Neuronal stem cell (in vitro differentiated cells): Measurements from ENCODE around the gene TEKT1.
"Not testable (repeated sequence)": the region's sequence is repeated elsewhere in the genome, so short reads cannot be mapped to it uniquely, and the experiment has no call there.

ENCODE experiments used
- DNase-seq: peaks from one replicate; pipeline ENCODE4 v3.0.0-alpha.2; 2013; ENCODE audit warnings: low spot score
- H2AFZ ChIP-seq: one replicate; pipeline ENCODE4 v1.6.1; 2013; ENCODE audit warnings: mild to moderate bottlenecking, low read length, inconsistent platforms
- H2AK5ac ChIP-seq: 2 replicates; pipeline ENCODE4 v1.6.1; 2013; ENCODE audit warnings: low read depth, mild to moderate bottlenecking, inconsistent platforms, low read length, moderate library complexity, mixed read lengths
- H2BK120ac ChIP-seq: 2 replicates; pipeline ENCODE4 v1.6.1; 2013; ENCODE audit warnings: low read depth, mild to moderate bottlenecking, inconsistent platforms, low read length, moderate library complexity, mixed read lengths
- H2BK12ac ChIP-seq: one replicate; pipeline ENCODE4 v1.6.1; 2013; ENCODE audit warnings: low read length, inconsistent platforms
- H2BK15ac ChIP-seq: 2 replicates; pipeline ENCODE4 v1.6.1; 2013; ENCODE audit warnings: mild to moderate bottlenecking, low read length, inconsistent platforms, mixed read lengths
- H2BK5ac ChIP-seq: one replicate; pipeline ENCODE4 v1.6.1; 2013; ENCODE audit warnings: inconsistent platforms, mild to moderate bottlenecking, low read length, moderate library complexity
- H3K14ac ChIP-seq: one replicate; pipeline ENCODE4 v1.6.1; 2013; ENCODE audit warnings: low read length, inconsistent platforms
- H3K18ac ChIP-seq: 2 replicates; pipeline ENCODE4 v1.6.1; 2013; ENCODE audit warnings: low read length, inconsistent platforms
- H3K23ac ChIP-seq: 2 replicates; pipeline ENCODE4 v1.6.1; 2013; ENCODE audit warnings: low read depth, mild to moderate bottlenecking, mixed read lengths, low read length, inconsistent platforms; ENCODE audit not compliant: poor library complexity
- H3K27ac ChIP-seq: replicated peaks from 3 replicates; pipeline ENCODE4 v1.5.1; 2013; ENCODE audit warnings: low read length, inconsistent platforms
- H3K27me3 ChIP-seq, 3 experiments: 2 replicates each; pipeline ENCODE4 v1.6.1; 2013; ENCODE audit warnings: low read length in 3 of 3, mild to moderate bottlenecking in 2 of 3, inconsistent platforms in 1 of 3, low read depth in 1 of 3, mixed read lengths in 1 of 3, moderate library complexity in 1 of 3; ENCODE audit not compliant: control insufficient read depth in 3 of 3, insufficient read depth in 3 of 3
- H3K36me3 ChIP-seq, 2 donors: replicated peaks in 1 of 2; 2 replicates each; pipeline ENCODE4 v1.6.1; 2013; ENCODE audit warnings: low read length in 2 of 2; ENCODE audit not compliant: control insufficient read depth in 2 of 2, insufficient read depth in 2 of 2
- H3K4ac ChIP-seq: 2 replicates; pipeline ENCODE4 v1.6.1; 2013; ENCODE audit warnings: inconsistent platforms, mild to moderate bottlenecking, low read length, moderate library complexity
- H3K4me1 ChIP-seq, 2 donors: 1 replicate in 1 of 2; 2 replicates in 1 of 2; pipeline ENCODE4 v1.6.1; 2013; ENCODE audit warnings: low read length in 2 of 2, low read depth in 1 of 2; ENCODE audit not compliant: control insufficient read depth in 2 of 2, insufficient read depth in 1 of 2
- H3K4me2 ChIP-seq: one replicate; pipeline ENCODE4 v1.6.1; 2013; ENCODE audit warnings: mild to moderate bottlenecking, low read length, inconsistent platforms; ENCODE audit not compliant: insufficient read depth, poor library complexity, severe bottlenecking
- H3K4me3 ChIP-seq, 2 donors: 2 replicates each; pipeline ENCODE4 v1.5.1; 2013; ENCODE audit warnings: low read length in 2 of 2, mild to moderate bottlenecking in 2 of 2, inconsistent platforms in 1 of 2, moderate library complexity in 1 of 2
- H3K79me1 ChIP-seq: one replicate; pipeline ENCODE4 v1.6.1; 2013; ENCODE audit warnings: low read depth, mild to moderate bottlenecking, inconsistent platforms, low read length, moderate library complexity
- H3K9ac ChIP-seq: one replicate; pipeline ENCODE4 v1.6.1; 2013; ENCODE audit warnings: mild to moderate bottlenecking, low read depth, low read length, inconsistent platforms; ENCODE audit not compliant: poor library complexity
- H3K9me3 ChIP-seq, 2 donors: replicated peaks in 1 of 2; 2 replicates each; pipeline versions ENCODE3 to v1.6.1; 2013; ENCODE audit warnings: low read length in 2 of 2, mild to moderate bottlenecking in 2 of 2, inconsistent platforms in 1 of 2, low read depth in 1 of 2, mixed read lengths in 1 of 2, moderate library complexity in 1 of 2; ENCODE audit not compliant: control insufficient read depth in 2 of 2, insufficient read depth in 1 of 2
- H4K8ac ChIP-seq: one replicate; pipeline ENCODE4 v1.6.1; 2013; ENCODE audit warnings: low read depth, mild to moderate bottlenecking, inconsistent platforms, low read length, moderate library complexity
- H4K91ac ChIP-seq: one replicate; pipeline ENCODE4 v1.6.1; 2013; ENCODE audit warnings: low read length, low read depth, mild to moderate bottlenecking, inconsistent platforms; ENCODE audit not compliant: poor library complexity
- WGBS, 2 donors: extraction: QIAGEN DNeasy Blood & Tissue Kit; methylation state at CpG; one replicate each; pipeline ENCODE4 v1.1.7; 2013; ENCODE audit warnings: missing lambda C conversion rate in 2 of 2, mixed read lengths in 1 of 2; ENCODE audit not compliant: insufficient read length in 2 of 2, insufficient replicate concordance in 1 of 2; ENCODE audit errors: extremely low coverage in 2 of 2; 5-methylcytosine and 5-hydroxymethylcytosine counted together

TEKT1 gene

DNA sequence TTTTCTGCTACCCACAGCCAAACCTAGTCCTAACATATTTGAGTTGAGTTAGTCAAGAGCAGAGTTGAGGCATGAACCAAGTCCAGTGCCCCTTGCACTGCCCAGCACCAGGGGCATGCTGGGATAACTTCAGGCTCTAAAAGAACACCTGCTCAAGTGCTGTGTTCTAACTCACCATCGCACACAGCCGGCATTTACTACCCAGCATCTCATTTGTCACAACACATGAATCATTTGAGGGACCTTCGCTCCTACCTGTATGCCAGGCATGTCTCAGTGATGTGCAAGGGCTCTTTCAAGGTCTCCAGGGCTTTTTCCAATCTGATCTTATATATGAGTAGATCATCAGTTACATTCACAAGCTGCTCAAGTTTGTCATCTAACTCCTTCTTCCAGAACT is 12.6 kb downstream of the TEKT1 start:
- no peak overlapping the region for H2BK15ac ChIP-seq
- no peak overlapping the region for H3K14ac ChIP-seq
- H3K27ac ChIP-seq, result no peak overlapping the region
- no peak overlapping the region for H3K4ac ChIP-seq
- H3K18ac ChIP-seq, result no peak overlapping the region
- H4K8ac ChIP-seq, result no peak overlapping the region
- H2BK12ac ChIP-seq, result no peak overlapping the region
- no peak overlapping the region for H2AK5ac ChIP-seq
- H3K23ac ChIP-seq, result no peak overlapping the region
- H2AFZ ChIP-seq, result no peak overlapping the region
- peak overlapping the region in 1 of 2 donors; percentile 54 for H3K4me3 ChIP-seq
- no peak overlapping the region for H2BK5ac ChIP-seq
- H3K79me1 ChIP-seq, result no peaks in the 10 kb centered on the region
- peaks cover 0 to 4% of the 10 kb centered on the region in 2 donors for H3K9me3 ChIP-seq
- H3K9ac ChIP-seq, result no peak overlapping the region
- H3K27me3 ChIP-seq, result no peaks in the 10 kb centered on the region
- no peak overlapping the region for H3K4me2 ChIP-seq
- H2BK120ac ChIP-seq, result no peak overlapping the region
- DNase-seq, result no peak
- no CpG with 5 or more reads among the region's 3 CpGs for WGBS, 2 donors
- peaks cover 0 to 10% of the 10 kb centered on the region in 2 donors for H3K4me1 ChIP-seq
- no peak overlapping the region for H4K91ac ChIP-seq
- H3K36me3 ChIP-seq, result no peaks in the 10 kb centered on the region

DNA sequence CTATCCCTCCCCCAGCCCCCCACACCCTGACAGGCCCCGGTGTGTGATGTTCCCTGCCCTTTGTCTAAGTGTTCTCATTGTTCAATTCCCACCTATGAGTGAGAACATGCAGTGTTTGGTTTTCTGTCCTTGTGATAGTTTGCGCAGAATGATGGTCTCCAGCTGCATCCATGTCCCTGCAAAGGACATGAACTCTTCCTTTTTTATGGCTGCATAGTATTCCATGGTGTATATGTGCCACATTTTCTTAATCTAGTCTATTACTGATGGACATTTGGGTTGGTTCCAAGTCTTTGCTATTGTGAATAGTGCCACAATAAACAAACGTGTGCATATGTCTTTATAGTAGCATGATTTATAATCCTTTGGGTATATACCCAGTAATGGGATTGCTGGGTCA is 15.2 kb downstream of the TEKT1 start:
- H2BK15ac ChIP-seq, H3K4ac ChIP-seq, H2AK5ac ChIP-seq, H2BK120ac ChIP-seq, H3K79me1 ChIP-seq, H3K4me1 ChIP-seq, H3K4me3 ChIP-seq, H3K27ac ChIP-seq, H3K14ac ChIP-seq, H3K4me2 ChIP-seq, H4K8ac ChIP-seq, H3K9me3 ChIP-seq, H2BK12ac ChIP-seq, H3K27me3 ChIP-seq, H2AFZ ChIP-seq, H3K9ac ChIP-seq, H3K36me3 ChIP-seq, H3K18ac ChIP-seq, H2BK5ac ChIP-seq, H3K23ac ChIP-seq, DNase-seq, H4K91ac ChIP-seq: not testable (repeated sequence)
- WGBS, 2 donors, result no CpG with 5 or more reads among the region's 3 CpGs

DNA sequence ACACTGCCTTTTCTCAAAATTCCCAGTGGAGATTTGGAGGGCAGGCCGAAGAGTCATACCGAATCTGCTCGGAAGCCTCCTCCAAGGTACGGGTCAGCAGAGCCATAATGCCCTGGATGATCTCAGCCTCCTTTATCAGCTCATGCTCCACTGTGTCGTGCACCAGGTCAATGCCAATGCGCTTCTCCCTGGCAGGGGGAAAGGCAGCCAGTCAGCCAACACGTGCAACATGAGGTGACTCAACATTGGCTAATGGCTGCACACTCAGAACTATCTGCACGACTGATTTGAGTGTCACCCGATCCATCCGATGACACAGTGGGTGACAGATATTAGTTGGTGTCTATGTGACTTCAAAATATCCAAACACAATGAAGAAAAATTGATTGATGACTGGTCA is 15.8 kb downstream of the TEKT1 start:
- no CpG with 5 or more reads among the region's 10 CpGs for WGBS, 2 donors
- H3K27ac ChIP-seq, result no peak overlapping the region
- H3K79me1 ChIP-seq, result no peaks in the 10 kb centered on the region
- no peak overlapping the region for H3K4me2 ChIP-seq
- H3K4me3 ChIP-seq, result peak overlapping the region in 1 of 2 donors; percentile 40
- no peaks in the 10 kb centered on the region for H3K27me3 ChIP-seq
- H2BK12ac ChIP-seq, result no peak overlapping the region
- no peak overlapping the region for H4K8ac ChIP-seq
- H2AK5ac ChIP-seq, result no peak overlapping the region
- no peak overlapping the region for H2BK15ac ChIP-seq
- no peak for DNase-seq
- H3K18ac ChIP-seq, result peak overlapping the region; percentile 79
- peak overlapping the region; percentile 70 for H3K9ac ChIP-seq
- no peak overlapping the region for H4K91ac ChIP-seq
- H3K9me3 ChIP-seq, result peaks cover 0 to 4% of the 10 kb centered on the region in 2 donors
- no peaks in the 10 kb centered on the region for H3K36me3 ChIP-seq
- no peaks in the 10 kb centered on the region for H3K4me1 ChIP-seq
- H2BK5ac ChIP-seq, result no peak overlapping the region
- H2BK120ac ChIP-seq, result no peak overlapping the region
- no peak overlapping the region for H2AFZ ChIP-seq
- H3K23ac ChIP-seq, result no peak overlapping the region
- H3K14ac ChIP-seq, result no peak overlapping the region
- no peak overlapping the region for H3K4ac ChIP-seq

- no peak for DNase-seq
- no peak overlapping the region for H2BK120ac ChIP-seq
- no peak overlapping the region for H2BK15ac ChIP-seq
- no peak overlapping the region for H4K91ac ChIP-seq
- no peak overlapping the region for H3K23ac ChIP-seq
- H3K27ac ChIP-seq, result no peak overlapping the region
- H3K36me3 ChIP-seq, result no peaks in the 10 kb centered on the region
- no peak overlapping the region for H2BK5ac ChIP-seq
- H3K4me1 ChIP-seq, result no peaks in the 10 kb centered on the region
- WGBS, 2 donors, result no CpG with 5 or more reads among the region's 9 CpGs
- no peak overlapping the region for H3K18ac ChIP-seq
- no peak overlapping the region for H3K9ac ChIP-seq
- H3K9me3 ChIP-seq, result peaks cover 0 to 2% of the 10 kb centered on the region in 2 donors
- no peak overlapping the region for H3K14ac ChIP-seq
- H2AK5ac ChIP-seq, result no peak overlapping the region
- H2BK12ac ChIP-seq, result no peak overlapping the region
- no peak overlapping the region for H3K4ac ChIP-seq
- H3K27me3 ChIP-seq, result no peaks in the 10 kb centered on the region
- no peak overlapping the region for H3K4me2 ChIP-seq
- no peak overlapping the region for H2AFZ ChIP-seq
- no peak overlapping the region for H4K8ac ChIP-seq
- no peaks in the 10 kb centered on the region for H3K79me1 ChIP-seq
- no peak overlapping the region for H3K4me3 ChIP-seq
These were observed 19.2 kb downstream of the TEKT1 start for GRCh38 chr17:6812295-6812694.
